Measurements from ENCODE around the gene TMEM39A. TPM values are rescaled to one million over a fixed set of nuclear protein-coding genes. Genes with fewer than 3 reads are reported as not detected.

The TMEM39A gene
- total RNA-seq, 2 donors from 2014 or later = 42.8 to 56.9 TPM

DNA sequence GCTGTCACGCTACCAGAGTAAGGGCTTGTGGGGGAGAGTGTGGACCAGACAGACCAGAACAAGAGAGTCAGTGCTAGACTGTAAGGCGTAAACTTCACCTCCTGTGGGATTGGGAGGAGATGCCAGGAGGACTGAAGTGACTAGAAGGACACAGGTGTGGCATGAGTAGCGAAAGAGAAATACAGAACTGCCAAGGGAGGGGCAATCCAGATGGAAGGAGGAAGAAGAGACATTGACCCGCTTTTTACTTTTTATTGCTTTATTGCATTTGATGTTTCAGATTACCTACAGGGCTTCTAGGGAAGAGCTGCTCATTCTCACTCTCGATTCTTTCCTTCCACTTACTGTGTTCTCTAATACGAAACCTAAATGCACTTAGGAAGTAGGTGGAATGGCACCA, 7.5 kb upstream of the TMEM39A start:
- ATAC-seq (no peak), DNase-seq (ENCODE audit: low spot score in 2 of 2) (no peak)
- Mint-ChIP-seq H3K36me3 (peaks cover 8 to 30% of the 10 kb centered on the region in 2 donors), H3K9me3 (no peaks in the 10 kb centered on the region), H3K27ac (peak overlapping the region in 1 of 2 donors; percentile 58)

- Mint-ChIP-seq H3K9me3 (no peaks in the 10 kb centered on the region), H3K27ac (peak overlapping the region; percentile 96 to 97), H3K36me3 (peaks cover 8 to 30% of the 10 kb centered on the region in 2 donors)
- DNase-seq (ENCODE audit: low spot score in 2 of 2) = no peak
- peak in 1 of 2 donors; percentile 6 for ATAC-seq
Measured at GRCh38 chr3:119469418-119470189, 6.2 kb upstream of the TMEM39A start.

- DNase-seq (ENCODE audit: low spot score in 2 of 2) (no peak), ATAC-seq (no peak)
- H3K36me3 Mint-ChIP-seq = peaks cover 14 to 43% of the 10 kb centered on the region in 2 donors
- H3K27ac Mint-ChIP-seq = peak overlapping the region; percentile 96 to 97
- peaks cover 3 to 4% of the 10 kb centered on the region in 2 donors for H3K9me3 Mint-ChIP-seq
Measured at GRCh38 chr3:119468041-119468440, 4.6 kb upstream of the TMEM39A start.

GRCh38 chr3:119457246-119457645, 6.2 kb downstream of the TMEM39A start:
- no peak overlapping the region for H3K27ac Mint-ChIP-seq
- DNase-seq (ENCODE audit: low spot score in 2 of 2) (no peak), ATAC-seq (no peak)
- no peaks in the 10 kb centered on the region for H3K9me3 Mint-ChIP-seq
- H3K36me3 Mint-ChIP-seq = peaks cover 6 to 14% of the 10 kb centered on the region in 2 donors

GRCh38 chr3:119456469-119456868, 6.9 kb downstream of the TMEM39A start:
- no peaks in the 10 kb centered on the region for H3K9me3 Mint-ChIP-seq
- DNase-seq (ENCODE audit: low spot score in 2 of 2) = no peak
- no peak for ATAC-seq
- no peak overlapping the region for H3K27ac Mint-ChIP-seq
- peaks cover 6 to 14% of the 10 kb centered on the region in 2 donors for H3K36me3 Mint-ChIP-seq

GRCh38 chr3:119453822-119454221, 9.6 kb downstream of the TMEM39A start:
- peaks cover 6 to 21% of the 10 kb centered on the region in 2 donors for H3K36me3 Mint-ChIP-seq
- H3K27ac Mint-ChIP-seq = peak overlapping the region; percentile 35 to 52
- DNase-seq (ENCODE audit: low spot score in 2 of 2) (no peak), ATAC-seq (no peak)
- no peaks in the 10 kb centered on the region for H3K9me3 Mint-ChIP-seq

GRCh38 chr3:119444590-119444989, 18.8 kb downstream of the TMEM39A start:
- DNase-seq (ENCODE audit: low spot score in 2 of 2) = no peak
- Mint-ChIP-seq H3K27ac (no peak overlapping the region), H3K36me3 (peaks cover 10 to 16% of the 10 kb centered on the region in 2 donors), H3K9me3 (no peaks in the 10 kb centered on the region)
- ATAC-seq = peak in 1 of 2 donors; percentile 52

GRCh38 chr3:119443179-119443578, 20.2 kb downstream of the TMEM39A start:
- H3K36me3 Mint-ChIP-seq = peaks cover 10 to 16% of the 10 kb centered on the region in 2 donors
- H3K9me3 Mint-ChIP-seq = no peaks in the 10 kb centered on the region
- ATAC-seq = peak in 1 of 2 donors; percentile 26
- H3K27ac Mint-ChIP-seq = no peak overlapping the region
- DNase-seq (ENCODE audit: low spot score in 2 of 2) = no peak

DNA sequence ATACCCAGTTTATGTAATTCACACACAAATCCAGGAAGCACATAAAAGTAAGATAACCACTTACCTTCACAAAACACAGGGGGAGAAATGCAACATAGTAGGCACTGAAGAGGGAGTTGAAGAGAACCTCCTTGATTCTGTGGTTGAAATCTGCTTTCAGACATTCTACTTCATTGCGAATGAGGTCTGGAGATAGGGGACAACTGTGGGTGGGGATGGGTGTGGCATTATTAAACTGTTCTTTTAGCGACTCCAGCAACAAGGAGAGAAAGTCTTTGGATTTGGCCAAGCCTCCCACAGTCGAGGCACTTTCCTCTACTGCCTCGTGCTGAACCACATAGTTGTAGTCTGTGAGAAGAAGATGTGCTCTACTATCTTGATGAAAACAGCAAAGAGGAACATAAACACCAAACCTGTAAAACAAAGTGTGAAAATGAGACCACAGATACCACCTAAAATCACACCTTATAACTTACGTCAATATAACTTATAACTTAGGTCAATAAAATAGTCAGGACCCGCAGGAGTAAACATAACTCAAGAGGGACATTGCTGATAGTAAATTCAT, 25.6 kb downstream of the TMEM39A start:
- no peak for ATAC-seq
- Mint-ChIP-seq H3K9me3 (no peaks in the 10 kb centered on the region), H3K36me3 (peaks cover 37 to 41% of the 10 kb centered on the region in 2 donors), H3K27ac (no peak overlapping the region)
- DNase-seq (ENCODE audit: low spot score in 2 of 2) = no peak

DNA sequence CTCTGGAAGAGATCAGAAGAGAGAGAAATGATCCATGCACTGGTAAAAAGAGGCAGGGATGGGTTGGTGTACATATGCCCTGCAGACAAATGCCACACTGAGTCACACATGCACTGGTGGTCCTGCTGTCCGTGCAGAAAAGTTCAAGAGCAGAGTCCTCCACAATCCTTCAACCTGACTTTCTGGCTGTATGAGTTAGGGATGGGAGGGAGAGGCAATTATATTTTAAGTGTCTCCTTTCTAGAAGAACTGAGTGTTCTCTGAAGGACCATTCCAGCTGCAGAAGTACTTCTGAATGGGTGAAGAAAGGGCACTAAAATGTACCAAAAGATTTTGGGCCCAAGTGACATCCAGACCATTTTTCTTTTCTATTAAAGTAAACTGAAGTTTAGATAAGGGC, 26.4 kb downstream of the TMEM39A start:
- H3K9me3 Mint-ChIP-seq = no peaks in the 10 kb centered on the region
- peaks cover 33 to 43% of the 10 kb centered on the region in 2 donors for H3K36me3 Mint-ChIP-seq
- no peak for ATAC-seq
- no peak for DNase-seq (ENCODE audit: low spot score in 2 of 2)
- no peak overlapping the region for H3K27ac Mint-ChIP-seq

DNA sequence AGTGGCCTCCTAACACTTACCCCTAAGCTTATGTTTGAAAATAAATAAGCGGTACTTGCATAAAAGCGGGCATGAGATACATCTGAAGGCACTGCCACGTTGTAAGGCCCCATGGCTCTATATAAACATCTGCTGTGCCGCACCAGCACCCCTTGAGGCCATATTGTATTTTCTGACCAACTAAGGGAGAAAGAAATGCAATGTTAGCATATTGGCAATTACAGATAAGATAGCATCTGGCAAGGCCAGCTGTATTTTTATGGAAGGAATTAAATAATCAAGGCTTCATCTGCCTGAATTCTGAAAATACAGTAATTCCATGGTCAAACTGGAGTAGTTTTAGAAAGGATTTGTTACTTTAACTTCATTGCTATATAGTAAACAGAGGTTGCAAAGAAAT, 28.7 kb downstream of the TMEM39A start:
- ATAC-seq = no peak
- no peak for DNase-seq (ENCODE audit: low spot score in 2 of 2)
- Mint-ChIP-seq H3K9me3 (peaks cover 7 to 10% of the 10 kb centered on the region in 2 donors), H3K27ac (no peak overlapping the region), H3K36me3 (peaks cover 55 to 56% of the 10 kb centered on the region in 2 donors)

- H3K36me3 Mint-ChIP-seq = peaks cover 63 to 65% of the 10 kb centered on the region in 2 donors
Measured at GRCh38 chr3:119433613-119434325, 29.6 kb downstream of the TMEM39A start.

GRCh38 chr3:119428538-119428937, 34.9 kb downstream of the TMEM39A start:
- Mint-ChIP-seq H3K27ac (no peak overlapping the region), H3K9me3 (peaks cover 33% of the 10 kb centered on the region in 2 donors), H3K36me3 (peaks cover 52 to 61% of the 10 kb centered on the region in 2 donors)
- no peak for ATAC-seq
- DNase-seq (ENCODE audit: low spot score in 2 of 2) = no peak

More at GRCh38 chr3:119433613-119434325, 29.6 kb downstream of the TMEM39A start:
- H3K27ac Mint-ChIP-seq = no peak overlapping the region
- DNase-seq (ENCODE audit: low spot score in 2 of 2) (no peak), ATAC-seq (no peak)
- peaks cover 10 to 12% of the 10 kb centered on the region in 2 donors for H3K9me3 Mint-ChIP-seq

DNA sequence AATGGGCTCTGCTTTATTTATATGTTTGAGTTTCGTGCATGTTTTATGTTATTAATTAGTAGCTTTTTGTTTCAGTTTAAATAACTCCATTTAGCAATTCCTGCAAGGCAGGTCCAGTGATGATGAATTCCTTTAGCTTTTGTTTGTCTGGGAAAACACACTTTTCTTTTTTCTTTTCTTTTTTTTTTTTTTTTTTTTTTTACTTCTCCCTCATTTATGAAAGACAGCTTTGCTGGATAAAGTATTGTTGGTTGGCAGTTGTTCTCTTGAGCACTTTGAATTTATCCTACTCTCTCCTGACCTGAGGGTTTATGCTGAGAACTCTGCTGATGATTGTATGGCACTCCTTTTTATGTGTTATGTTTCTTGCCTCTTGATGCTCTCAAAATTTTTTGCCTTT, 35.7 kb downstream of the TMEM39A start:
- H3K27ac Mint-ChIP-seq = no peak overlapping the region
- H3K9me3 Mint-ChIP-seq = peaks cover 33% of the 10 kb centered on the region in 2 donors
- H3K36me3 Mint-ChIP-seq = peaks cover 50 to 58% of the 10 kb centered on the region in 2 donors
- ATAC-seq = no peak
- no peak for DNase-seq (ENCODE audit: low spot score in 2 of 2)

DNA sequence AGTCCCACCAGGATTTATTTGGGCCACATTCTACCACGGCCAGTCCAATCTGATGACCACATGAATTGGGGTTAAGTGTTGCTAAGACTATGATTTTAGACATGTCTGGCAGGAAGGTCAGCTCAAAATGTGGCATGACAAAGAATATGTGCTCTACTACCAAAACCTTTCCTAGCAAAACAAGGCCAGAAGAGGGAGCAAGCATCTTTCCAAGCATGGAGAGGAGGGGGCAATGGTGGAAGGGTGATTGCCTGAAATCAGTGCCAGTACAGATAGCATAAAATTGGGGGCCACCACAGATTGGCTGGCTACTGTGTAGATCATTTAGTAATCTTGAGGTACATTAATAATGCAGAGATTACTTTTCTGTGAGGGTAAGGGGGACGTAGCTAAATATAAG, 43.2 kb downstream of the TMEM39A start:
- no peaks in the 10 kb centered on the region for H3K36me3 Mint-ChIP-seq
- DNase-seq (ENCODE audit: low spot score in 2 of 2) = no peak
- no peak for ATAC-seq

DNA sequence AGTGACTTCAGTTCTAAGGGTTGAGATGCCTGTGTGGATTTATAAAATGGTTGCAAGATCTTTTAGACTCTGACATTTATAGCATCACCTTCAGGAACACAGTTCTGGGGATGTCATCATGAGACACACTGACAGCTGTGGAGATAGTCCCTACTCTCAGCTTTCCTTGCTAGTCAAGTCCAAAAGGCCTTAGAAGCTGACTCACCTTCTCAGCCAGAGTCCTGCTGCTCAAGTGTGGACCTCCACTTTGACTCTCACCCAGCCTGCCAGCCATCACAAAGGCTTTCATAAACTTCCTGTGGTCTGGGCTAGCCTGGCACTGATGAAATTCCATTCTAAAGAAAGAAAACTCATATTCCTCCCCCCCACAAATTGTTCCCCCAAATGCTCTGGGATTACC, 44.8 kb downstream of the TMEM39A start:
- ATAC-seq = no peak

More for the DNA sequence above, 43.2 kb downstream of the TMEM39A start:
- Mint-ChIP-seq H3K9me3 (no peaks in the 10 kb centered on the region), H3K27ac (no peak overlapping the region)

More for the DNA sequence above, 44.8 kb downstream of the TMEM39A start:
- Mint-ChIP-seq H3K9me3 (no peaks in the 10 kb centered on the region), H3K27ac (no peak overlapping the region), H3K36me3 (no peaks in the 10 kb centered on the region)
- DNase-seq (ENCODE audit: low spot score in 2 of 2) = no peak
